ENCODE data around the gene NRIP3. TPM values are rescaled to one million over a fixed set of nuclear protein-coding genes. Genes with fewer than 3 reads are reported as not detected.

NRIP3 gene
- total RNA-seq, 2 donors from 2014 or later, result 0.95 to 1.2 TPM

DNA sequence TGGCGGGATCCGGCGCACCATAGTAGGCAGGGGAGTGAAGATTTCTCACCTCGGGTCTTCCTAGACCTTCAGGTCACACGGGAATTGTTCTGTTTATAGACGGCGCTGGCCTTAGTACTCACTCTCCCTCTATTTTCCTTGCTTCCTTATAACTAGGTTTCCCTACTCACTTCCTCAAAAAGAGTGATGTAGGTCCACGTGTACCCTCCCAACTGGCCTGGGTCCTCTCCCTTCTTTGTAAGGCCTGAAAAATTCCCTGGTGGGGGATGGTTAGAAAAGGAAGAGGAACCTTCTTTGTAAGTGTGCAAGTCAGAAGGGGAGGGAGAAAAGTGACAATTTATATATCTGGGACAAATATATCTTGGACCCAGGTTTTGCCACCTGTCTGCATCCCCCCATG, 36.6 kb downstream of the NRIP3 start:
- no peak overlapping the region for H3K4me3 ChIP-seq (ENCODE audit: low read length)
- Mint-ChIP-seq H3K4me1 (peaks cover 16% of the 10 kb centered on the region), H3K27ac (no peak overlapping the region), H3K9me3 (no peaks in the 10 kb centered on the region), H3K27me3 (ENCODE audit: insufficient read depth) (no peaks in the 10 kb centered on the region), H3K4me3 (no peak overlapping the region), H3K36me3 (ENCODE audit: low read depth) (no peaks in the 10 kb centered on the region)
- H3K27me3 ChIP-seq (ENCODE audit: control insufficient read depth, insufficient read depth, low read length, poor library complexity, severe bottlenecking), result no peaks in the 10 kb centered on the region
- no peak for DNase-seq
- H3K36me3 ChIP-seq (ENCODE audit: control insufficient read depth, insufficient read depth, low read length), result no peaks in the 10 kb centered on the region
- no peaks in the 10 kb centered on the region for H3K9me3 ChIP-seq (ENCODE audit: control insufficient read depth, low read length)
- H3K4me1 ChIP-seq (ENCODE audit: control insufficient read depth, insufficient read depth, low read length), result peaks cover 6% of the 10 kb centered on the region
- no peak overlapping the region for H3K27ac ChIP-seq (ENCODE audit: low read depth, low read length)
- TF ChIP-seq, protein P1, sequence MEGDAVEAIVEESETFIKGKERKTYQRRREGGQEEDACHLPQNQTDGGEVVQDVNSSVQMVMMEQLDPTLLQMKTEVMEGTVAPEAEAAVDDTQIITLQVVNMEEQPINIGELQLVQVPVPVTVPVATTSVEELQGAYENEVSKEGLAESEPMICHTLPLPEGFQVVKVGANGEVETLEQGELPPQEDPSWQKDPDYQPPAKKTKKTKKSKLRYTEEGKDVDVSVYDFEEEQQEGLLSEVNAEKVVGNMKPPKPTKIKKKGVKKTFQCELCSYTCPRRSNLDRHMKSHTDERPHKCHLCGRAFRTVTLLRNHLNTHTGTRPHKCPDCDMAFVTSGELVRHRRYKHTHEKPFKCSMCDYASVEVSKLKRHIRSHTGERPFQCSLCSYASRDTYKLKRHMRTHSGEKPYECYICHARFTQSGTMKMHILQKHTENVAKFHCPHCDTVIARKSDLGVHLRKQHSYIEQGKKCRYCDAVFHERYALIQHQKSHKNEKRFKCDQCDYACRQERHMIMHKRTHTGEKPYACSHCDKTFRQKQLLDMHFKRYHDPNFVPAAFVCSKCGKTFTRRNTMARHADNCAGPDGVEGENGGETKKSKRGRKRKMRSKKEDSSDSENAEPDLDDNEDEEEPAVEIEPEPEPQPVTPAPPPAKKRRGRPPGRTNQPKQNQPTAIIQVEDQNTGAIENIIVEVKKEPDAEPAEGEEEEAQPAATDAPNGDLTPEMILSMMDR (conservative IDR thresholded peaks at IDR 0.05), result no peak
- WGBS, 2 experiments (ENCODE audit: insufficient coverage in 1 of 2, insufficient read length in 1 of 2), result 89 to 94% methylated on average over 7 to 8 of the region's 8 CpGs
- no peak overlapping the region for H3K9ac ChIP-seq (ENCODE audit: extremely low read depth, low read length, poor library complexity, severe bottlenecking)

- no peaks in the 10 kb centered on the region for H3K36me3 Mint-ChIP-seq (ENCODE audit: low read depth)
- no peaks in the 10 kb centered on the region for H3K9me3 Mint-ChIP-seq
- DNase-seq, result peak; percentile 96
- peak within 1 kb of the TSS; percentile 59 for H3K9ac ChIP-seq (ENCODE audit: extremely low read depth, low read length, poor library complexity, severe bottlenecking)
- no peaks in the 10 kb centered on the region for H3K36me3 ChIP-seq (ENCODE audit: control insufficient read depth, insufficient read depth, low read length)
- peak within 1 kb of the TSS; percentile 90 for H3K4me3 ChIP-seq (ENCODE audit: low read length)
- TF ChIP-seq, protein P1 (conservative IDR thresholded peaks at IDR 0.05), result no peak
- WGBS, 2 experiments (ENCODE audit: insufficient coverage in 1 of 2, insufficient read length in 1 of 2), result 1% methylated on average over 24 to 67 of the region's 67 CpGs
- peak within 1 kb of the TSS; percentile 82 for H3K4me3 Mint-ChIP-seq
- peaks cover 18% of the 10 kb centered on the region for H3K4me1 Mint-ChIP-seq
- H3K27me3 ChIP-seq (ENCODE audit: control insufficient read depth, insufficient read depth, low read length, poor library complexity, severe bottlenecking), result no peaks in the 10 kb centered on the region
- H3K4me1 ChIP-seq (ENCODE audit: control insufficient read depth, insufficient read depth, low read length), result peaks cover 6% of the 10 kb centered on the region
- peak within 1 kb of the TSS; percentile 90 for H3K27ac Mint-ChIP-seq
- no peaks in the 10 kb centered on the region for H3K27me3 Mint-ChIP-seq (ENCODE audit: insufficient read depth)
- no peaks in the 10 kb centered on the region for H3K9me3 ChIP-seq (ENCODE audit: control insufficient read depth, low read length)
- H3K27ac ChIP-seq (ENCODE audit: low read depth, low read length), result no peak within 1 kb of the TSS
Measured at GRCh38 chr11:8964324-8965320, 39.2 kb downstream of the NRIP3 start, which contains the start of gene TMEM9B. TSS of gene TMEM9B (minus strand) at chr11:8964442. CDS start at chr11:8964313, 129 bp downstream.

DNA sequence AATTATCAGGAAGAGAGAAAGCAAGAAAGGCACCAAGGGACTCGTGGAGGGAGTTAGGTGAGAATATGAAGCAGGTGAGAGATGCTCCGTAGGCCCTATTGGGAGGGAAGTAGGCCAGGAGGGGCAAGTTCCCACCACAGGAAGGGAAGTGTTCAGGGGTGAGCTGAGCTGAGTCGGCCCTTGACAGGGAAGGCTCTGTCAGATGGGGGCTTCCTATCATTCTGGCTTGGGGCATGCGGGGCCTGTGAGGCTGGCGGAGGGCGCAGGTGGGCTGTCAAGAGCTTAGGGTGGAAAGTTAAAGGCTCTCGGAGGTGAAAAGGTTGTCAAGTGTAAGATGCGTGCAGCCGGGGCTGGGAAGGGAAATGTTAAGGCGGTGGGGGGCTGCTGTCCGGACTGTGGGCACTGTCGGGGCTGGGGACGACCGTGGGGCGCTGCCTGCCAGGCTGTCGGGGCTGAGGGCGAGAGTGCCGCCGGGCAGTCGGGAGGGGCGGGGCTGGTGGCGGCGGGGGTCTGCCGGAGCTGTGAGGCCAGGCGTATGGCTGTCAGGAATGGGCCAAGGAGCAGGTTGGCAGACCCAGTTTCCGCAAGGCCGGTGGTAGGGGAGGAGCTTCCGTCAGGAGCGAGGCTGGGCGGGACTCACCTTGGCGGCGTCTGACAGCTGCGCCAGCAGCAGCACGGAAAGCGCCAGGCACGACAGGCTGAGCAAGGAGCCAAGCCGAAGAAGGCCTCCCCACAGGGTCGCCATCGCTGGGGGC, 40.1 kb downstream of the NRIP3 start:
- TF ChIP-seq, protein P1 (conservative IDR thresholded peaks at IDR 0.05), result no peak

More for the DNA sequence above, 40.1 kb downstream of the NRIP3 start:
- WGBS, 2 experiments (ENCODE audit: insufficient coverage in 1 of 2, insufficient read length in 1 of 2), result 4 to 27% methylated on average over 7 to 39 of the region's 39 CpGs
- H3K36me3 Mint-ChIP-seq (ENCODE audit: low read depth), result no peaks in the 10 kb centered on the region
- H3K27me3 Mint-ChIP-seq (ENCODE audit: insufficient read depth), result no peaks in the 10 kb centered on the region
- Histone ChIP-seq H3K4me3 (ENCODE audit: low read length) (peak overlapping the region; percentile 90), H3K9me3 (ENCODE audit: control insufficient read depth, low read length) (no peaks in the 10 kb centered on the region), H3K4me1 (ENCODE audit: control insufficient read depth, insufficient read depth, low read length) (peaks cover 6% of the 10 kb centered on the region), H3K27ac (ENCODE audit: low read depth, low read length) (no peak overlapping the region), H3K27me3 (ENCODE audit: control insufficient read depth, insufficient read depth, low read length, poor library complexity, severe bottlenecking) (no peaks in the 10 kb centered on the region), H3K9ac (ENCODE audit: extremely low read depth, low read length, poor library complexity, severe bottlenecking) (peak overlapping the region; percentile 59), H3K36me3 (ENCODE audit: control insufficient read depth, insufficient read depth, low read length) (no peaks in the 10 kb centered on the region)
- H3K9me3 Mint-ChIP-seq, result no peaks in the 10 kb centered on the region
- peak overlapping the region; percentile 90 for H3K27ac Mint-ChIP-seq
- H3K4me1 Mint-ChIP-seq, result peaks cover 18% of the 10 kb centered on the region
- H3K4me3 Mint-ChIP-seq, result peak overlapping the region; percentile 82
- DNase-seq, result peak; percentile 95
